ENCODE results near the gene TTC9B.
A peak's percentile ranks its signal among the peaks of the same experiment; 100 is the strongest.
"Not testable (repeated sequence)": the region's sequence is repeated elsewhere in the genome, so short reads cannot be mapped to it uniquely, and the experiment has no call there.

Gene TTC9B

GRCh38 chr19:40214936-40215335 is 3.2 kb downstream of the TTC9B start:
- no peak for DNase-seq (ENCODE audit: low read depth)

GRCh38 chr19:40213882-40214570 is 4.2 kb downstream of the TTC9B start:
- DNase-seq (ENCODE audit: low read depth): no peak

- no peak for DNase-seq (ENCODE audit: low read depth)
Measured at GRCh38 chr19:40213251-40213829, 4.8 kb downstream of the TTC9B start.

GRCh38 chr19:40210889-40211288 is 7.3 kb downstream of the TTC9B start:
- no peak for DNase-seq (ENCODE audit: low read depth)

GRCh38 chr19:40208602-40209001 is 9.6 kb downstream of the TTC9B start:
- DNase-seq (ENCODE audit: low read depth): no peak

DNA sequence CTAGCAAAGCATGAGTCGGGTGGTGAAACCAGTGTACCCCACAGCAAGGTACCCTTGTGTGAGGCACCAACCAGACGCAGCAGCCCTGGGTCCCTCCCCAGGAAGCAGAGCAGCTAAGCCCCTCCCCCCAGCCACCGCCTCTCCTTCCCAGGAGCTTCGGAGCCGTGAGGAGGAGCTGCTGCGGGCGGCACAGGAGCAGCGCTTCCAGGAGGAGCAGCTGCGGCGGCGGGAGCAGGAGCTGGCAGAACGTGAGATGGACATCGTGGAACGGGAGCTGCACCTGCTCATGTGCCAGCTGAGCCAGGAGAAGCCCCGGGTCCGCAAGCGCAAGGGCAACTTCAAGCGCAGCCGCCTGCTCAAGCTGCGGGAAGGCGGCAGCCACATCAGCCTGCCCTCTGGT is 12.4 kb downstream of the TTC9B start:
- no peak for DNase-seq (ENCODE audit: low read depth)

- DNase-seq (ENCODE audit: low read depth): no peak
Measured at GRCh38 chr19:40204381-40204780, 13.8 kb downstream of the TTC9B start.

DNA sequence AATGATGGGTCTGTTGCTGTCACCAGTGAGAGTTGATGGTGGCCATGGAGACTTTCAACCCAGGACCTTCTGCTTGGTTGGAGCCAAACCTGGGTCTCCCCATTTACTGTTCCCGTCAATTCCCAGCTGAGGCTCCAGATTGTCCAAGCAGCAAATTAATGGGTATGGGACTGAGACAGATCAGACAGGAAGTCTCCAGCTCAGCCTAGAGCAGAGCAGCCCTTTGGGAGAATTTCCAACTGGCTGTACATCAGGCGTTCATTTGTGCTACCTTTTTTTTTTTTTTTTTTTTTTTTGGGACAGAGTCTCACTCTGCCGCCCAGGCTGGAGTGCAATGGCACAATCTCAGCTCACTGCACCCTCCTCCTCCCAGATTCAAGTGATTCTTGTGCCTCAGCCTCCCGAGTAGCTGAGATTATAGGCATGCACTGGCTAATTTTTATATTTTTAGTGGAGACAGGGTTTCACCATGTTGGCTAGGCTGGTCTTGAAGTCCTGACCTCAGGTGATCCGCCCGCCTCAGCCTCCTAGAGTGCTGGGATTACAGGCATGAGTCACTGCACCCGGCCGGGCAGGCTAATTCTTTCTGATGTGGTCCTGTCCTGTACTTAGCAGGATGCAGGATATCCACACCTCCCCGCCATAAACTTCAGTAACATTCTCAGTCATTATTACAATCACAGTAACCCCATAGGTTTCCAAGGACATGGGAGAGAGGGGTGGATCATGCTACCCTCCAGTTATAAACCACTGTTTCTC is 17.7 kb downstream of the TTC9B start:
- DNase-seq (ENCODE audit: low read depth): no peak

DNA sequence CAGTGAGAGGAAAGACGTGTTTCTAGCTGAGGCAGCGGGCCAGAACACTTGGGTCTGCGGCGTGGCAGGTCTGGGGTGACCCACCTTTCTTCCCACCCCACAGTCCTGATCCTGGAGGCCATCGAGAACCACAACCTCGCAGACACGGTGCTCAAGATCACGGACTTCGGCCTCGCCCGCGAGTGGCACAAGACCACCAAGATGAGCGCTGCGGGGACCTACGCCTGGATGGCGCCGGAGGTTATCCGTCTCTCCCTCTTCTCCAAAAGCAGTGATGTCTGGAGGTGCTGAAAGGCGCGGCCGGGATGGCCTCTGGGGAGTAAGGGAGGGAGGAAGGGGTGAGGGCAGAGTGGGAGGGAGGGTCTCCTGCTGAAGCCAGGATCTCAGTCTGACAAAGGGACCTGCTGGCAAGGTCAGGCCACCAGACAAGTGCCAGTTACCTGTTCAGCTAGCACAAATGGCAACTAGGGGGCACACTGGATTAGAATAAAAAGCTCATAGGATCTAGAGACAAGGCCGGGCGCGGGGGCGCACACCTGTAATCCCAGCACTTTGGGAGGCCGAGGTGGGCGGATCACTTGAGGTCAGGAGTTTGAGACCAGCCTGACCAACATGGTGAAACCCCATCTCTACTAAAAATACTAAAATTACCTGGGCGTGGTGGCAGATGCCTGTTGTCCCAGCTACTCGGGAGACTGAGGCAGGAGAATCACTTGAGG is 19.8 kb downstream of the TTC9B start:
- DNase-seq (ENCODE audit: low read depth): no peak

GRCh38 chr19:40193587-40193849 is 24.7 kb downstream of the TTC9B start:
- no peak for DNase-seq (ENCODE audit: low read depth)

GRCh38 chr19:40192758-40193586 is 25.2 kb downstream of the TTC9B start:
- DNase-seq (ENCODE audit: low read depth): no peak

- no peak for DNase-seq (ENCODE audit: low read depth)
Measured at GRCh38 chr19:40191836-40192646, 26.1 kb downstream of the TTC9B start.

DNA sequence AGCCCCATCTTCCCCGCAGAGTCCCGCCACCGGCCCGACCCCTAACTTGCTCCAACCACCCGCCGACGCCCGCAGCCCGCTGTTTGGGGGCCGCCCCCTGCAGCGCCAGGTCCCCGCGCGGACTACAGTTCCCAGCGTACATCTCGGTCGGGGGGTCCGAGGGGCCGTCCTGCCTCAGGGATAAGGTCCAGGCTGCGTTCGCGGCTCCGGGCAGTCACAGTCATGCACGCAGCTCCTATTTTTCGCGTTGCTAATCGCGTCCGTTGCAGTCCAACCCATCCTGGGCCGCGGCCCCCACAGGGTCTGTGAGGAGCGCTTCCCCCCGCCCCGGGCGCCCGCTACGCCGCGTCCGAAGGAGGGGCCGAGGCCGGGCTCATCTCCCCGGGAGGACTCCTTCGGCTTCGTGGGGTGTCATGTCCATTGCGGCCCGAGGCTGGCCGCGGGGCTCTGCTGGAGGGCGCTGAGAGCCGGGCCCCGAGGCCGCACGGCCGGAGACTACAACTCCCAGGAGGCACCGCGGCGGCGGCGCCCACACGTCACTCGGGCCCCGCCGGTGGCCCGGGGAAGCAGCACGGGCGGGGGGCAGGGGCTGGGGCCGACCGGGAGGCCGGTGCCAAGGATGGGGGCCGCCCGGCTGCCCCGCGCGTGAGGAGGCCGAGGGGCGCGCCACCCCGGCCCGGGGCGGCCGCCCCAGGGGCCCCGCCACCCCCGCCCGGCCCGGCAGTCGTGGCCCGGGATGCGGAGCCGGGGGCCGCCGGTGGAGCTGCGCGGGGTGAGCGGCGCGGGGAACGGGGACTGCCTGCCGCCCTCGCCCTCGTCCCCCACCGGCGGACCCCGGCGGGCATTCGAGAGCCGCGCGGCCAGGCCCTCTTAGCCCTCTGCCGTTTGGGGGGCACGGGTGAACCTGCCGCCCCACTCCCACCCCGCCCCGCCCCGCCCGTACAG is 27.0 kb downstream of the TTC9B start, which contains the start of gene MAP3K10:
Gene MAP3K10 (plus strand): TSS at position 536 of the 945 bp plus-strand sequence. CDS start 606 bp downstream, outside the sequence.
- DNase-seq (ENCODE audit: low read depth): peak; percentile 54

- DNase-seq (ENCODE audit: low read depth): no peak
Measured at GRCh38 chr19:40184273-40184672, 33.9 kb downstream of the TTC9B start.

DNA sequence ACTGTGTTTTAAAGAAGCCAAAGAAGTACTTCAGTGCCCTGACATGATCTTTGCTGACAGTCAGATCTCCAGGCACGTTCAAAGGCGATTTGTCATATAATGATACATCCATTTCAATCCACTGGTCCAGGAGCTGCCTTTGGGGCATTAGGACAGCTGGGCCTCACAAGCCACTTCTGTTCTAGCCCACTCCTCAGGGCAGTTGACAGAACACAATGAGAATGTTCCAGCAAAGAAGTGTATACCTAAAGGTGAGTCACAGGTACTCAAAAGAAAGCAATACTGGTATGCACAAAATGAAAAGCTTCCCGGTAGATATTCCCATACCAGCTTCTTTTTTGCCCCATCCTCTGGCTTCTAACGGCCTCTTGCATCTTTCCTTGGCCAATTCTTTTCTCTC is 39.4 kb downstream of the TTC9B start:
- no peak for DNase-seq (ENCODE audit: low read depth)

- no peak for DNase-seq (ENCODE audit: low read depth)
Measured at GRCh38 chr19:40177286-40178070, 40.7 kb downstream of the TTC9B start.

DNA sequence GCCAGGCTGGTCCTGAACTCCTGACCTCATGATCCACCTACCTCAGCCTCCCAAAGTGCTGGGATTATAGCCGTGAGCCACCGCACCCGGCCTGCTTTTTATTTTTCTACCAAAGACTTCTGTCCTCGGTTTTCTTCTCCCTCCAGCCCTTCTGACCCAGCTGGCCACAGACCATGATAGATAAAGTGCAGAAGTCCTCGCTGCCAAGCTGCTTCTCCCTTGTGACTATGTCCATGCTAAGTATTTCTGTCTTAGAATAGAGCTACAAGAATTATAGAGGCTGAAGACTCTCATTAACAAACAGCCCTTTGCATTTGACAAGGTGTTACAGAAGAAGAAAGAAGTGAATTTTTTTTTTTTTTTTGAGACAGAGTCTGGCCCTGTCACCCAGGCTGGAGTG is 42.4 kb downstream of the TTC9B start:
- no peak for DNase-seq (ENCODE audit: low read depth)

- no peak for DNase-seq (ENCODE audit: low read depth)
Measured at GRCh38 chr19:40174092-40174491, 44.1 kb downstream of the TTC9B start.

DNA sequence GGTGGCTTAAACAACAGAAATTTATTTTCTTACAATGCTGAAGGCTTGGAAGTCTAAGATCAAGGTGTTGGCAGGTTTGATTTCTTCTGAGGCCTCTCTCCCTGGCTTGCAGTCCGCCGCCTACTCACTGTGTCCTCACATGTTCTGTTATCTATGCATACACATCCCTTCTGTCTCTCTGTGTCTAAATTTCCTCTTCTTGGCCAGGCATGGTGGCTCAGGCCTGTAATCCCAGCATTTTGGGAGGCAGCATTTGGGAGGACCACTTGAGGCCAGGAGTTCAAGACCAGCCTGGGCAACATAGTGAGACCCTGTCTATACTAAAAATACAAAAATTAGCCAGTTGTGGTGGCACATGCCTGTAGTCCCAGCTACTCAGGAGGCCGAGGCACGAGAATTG is 46.9 kb downstream of the TTC9B start:
- not testable (repeated sequence) for DNase-seq (ENCODE audit: low read depth)

Data from HS-27A (cell line).